Caki2 (cell line): ENCODE results near the gene ANO10. TPM values are rescaled to one million over a fixed set of nuclear protein-coding genes. Genes with fewer than 3 reads are reported as not detected.
"Not testable (repeated sequence)": the region's sequence is repeated elsewhere in the genome, so short reads cannot be mapped to it uniquely, and the experiment has no call there.

ENCODE experiments used
- DNase-seq: peaks from one replicate; pipeline ENCODE4 v3.0.0-alpha.2; 2015; ENCODE audit warnings: low read depth
- in situ Hi-C: cut with HindIII; loops from 2 replicates; pipeline ENCODE4 v1.10.0; 2016; ENCODE audit warnings: low sequenced_read_pairs, low pct_unique_long_range_greater_than_20kb, mixed read lengths
- total RNA-seq: library from RNA; depleted of rRNA; stranded (reverse); fragments of >200 nt; shearing (Covaris generic); gene quantifications from 2 replicates; pipeline ENCODE4 v1.2.3, GENCODE V29; 2014; ENCODE audit warnings: low replicate concordance; rRNA removed

ANO10 gene, protein sequence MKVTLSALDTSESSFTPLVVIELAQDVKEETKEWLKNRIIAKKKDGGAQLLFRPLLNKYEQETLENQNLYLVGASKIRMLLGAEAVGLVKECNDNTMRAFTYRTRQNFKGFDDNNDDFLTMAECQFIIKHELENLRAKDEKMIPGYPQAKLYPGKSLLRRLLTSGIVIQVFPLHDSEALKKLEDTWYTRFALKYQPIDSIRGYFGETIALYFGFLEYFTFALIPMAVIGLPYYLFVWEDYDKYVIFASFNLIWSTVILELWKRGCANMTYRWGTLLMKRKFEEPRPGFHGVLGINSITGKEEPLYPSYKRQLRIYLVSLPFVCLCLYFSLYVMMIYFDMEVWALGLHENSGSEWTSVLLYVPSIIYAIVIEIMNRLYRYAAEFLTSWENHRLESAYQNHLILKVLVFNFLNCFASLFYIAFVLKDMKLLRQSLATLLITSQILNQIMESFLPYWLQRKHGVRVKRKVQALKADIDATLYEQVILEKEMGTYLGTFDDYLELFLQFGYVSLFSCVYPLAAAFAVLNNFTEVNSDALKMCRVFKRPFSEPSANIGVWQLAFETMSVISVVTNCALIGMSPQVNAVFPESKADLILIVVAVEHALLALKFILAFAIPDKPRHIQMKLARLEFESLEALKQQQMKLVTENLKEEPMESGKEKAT
- total RNA-seq, result 14.9 and 16.8 TPM in 2 replicates

DNA sequence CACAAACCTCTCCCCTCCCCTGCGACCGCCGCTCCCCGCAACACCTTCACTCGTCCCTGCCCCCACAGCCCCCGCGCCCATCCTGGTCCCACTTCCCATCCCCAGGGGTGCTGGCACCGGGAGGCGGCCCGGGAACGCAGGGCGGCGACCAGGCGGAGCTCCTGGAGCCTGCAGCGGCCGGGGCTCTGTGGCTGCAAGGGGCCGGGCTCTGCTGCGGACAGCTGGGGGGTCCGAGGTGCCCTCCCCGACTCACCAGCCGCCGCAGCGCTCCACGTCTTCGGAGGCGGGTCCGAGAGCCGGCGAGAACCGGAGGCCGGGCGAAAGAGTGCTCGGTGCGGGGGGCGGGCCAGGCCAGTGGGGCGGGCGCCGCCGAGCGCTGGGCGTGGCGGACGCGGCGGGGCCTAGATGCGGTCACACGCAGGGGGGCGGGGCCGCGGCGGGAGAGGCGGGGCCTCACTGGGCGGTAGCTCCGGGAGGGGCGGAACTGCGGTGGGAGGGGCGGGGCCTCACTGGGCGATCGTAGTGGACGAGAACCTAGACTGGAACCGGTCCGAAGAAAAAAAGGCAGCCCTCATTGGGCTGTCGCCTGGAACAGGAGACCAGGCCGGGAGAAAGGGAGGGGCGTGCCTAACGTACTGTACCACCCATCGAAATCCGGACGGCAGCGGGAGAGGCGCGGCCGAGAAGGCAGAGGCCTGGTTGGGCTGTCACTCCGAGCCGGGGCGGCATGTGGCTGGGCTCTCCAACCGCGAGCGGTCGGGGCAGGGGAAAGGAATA is at the start of gene ANO10:
Gene ANO10, minus strand, starts transcription at position 356 of the 777 bp plus-strand sequence. CDS start 16,159 bp downstream, outside the sequence.
- in situ Hi-C loops, result no loop called here
- DNase-seq, result peak; percentile 91

DNA sequence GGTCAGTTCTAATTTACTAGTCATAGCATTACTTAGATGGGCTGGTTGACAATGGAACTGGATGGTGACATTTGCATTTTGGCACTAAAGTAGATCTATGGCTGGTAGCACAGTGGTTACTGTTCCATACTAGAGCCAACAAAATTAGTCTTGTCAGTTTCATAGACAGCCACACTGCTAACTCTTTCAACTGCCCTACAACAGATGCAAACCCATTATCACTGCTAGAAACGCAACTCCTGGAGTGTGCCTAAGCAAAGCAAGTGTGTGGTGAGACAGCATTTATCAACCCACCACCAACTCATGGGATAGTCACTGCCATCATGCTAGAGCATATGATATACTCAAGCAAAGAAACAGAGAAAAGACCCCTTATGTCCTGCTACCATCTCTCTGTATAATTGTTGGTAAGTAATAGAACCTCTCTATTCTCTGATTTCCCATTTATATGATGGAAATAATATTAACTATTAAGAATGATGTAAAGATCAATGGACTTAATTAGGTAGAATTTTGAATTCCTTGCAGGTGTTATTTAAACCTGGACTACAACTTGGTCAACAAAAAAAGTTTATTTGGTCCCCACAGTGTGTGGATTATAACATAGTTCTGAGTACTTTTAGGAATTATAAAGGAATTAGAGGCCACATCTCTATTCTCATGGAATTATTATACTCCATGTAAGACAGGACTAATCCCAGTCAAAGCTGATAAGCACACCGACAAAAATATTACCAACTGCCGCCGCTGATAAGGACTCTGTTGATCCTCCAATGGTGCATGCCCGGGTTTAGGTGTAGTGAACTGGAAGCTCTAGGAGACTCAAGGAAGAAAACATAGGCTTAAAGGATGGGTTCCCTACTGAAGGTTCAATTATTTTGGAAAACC is 49.1 kb upstream of the ANO10 start:
- no peak for DNase-seq
- in situ Hi-C loops, result no loop called here

DNA sequence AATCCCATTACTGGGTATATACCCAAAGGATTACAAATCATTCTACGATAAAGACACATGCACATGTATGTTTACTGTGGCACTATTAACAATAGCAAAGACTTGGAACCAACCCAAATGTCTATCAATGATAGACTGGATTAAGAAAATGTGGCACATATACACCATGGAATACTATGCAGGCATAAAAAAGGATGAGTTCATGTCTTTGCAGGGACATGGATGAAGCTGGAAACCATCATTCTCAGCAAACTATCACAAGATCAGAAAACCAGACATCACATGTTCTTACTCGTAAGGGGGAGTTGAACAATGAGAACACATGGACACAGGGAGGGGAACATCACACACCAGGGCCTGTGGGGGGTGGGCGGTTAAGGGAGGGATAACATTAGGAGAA is 43.2 kb upstream of the ANO10 start:
- DNase-seq, in situ Hi-C loops: not testable (repeated sequence)

DNA sequence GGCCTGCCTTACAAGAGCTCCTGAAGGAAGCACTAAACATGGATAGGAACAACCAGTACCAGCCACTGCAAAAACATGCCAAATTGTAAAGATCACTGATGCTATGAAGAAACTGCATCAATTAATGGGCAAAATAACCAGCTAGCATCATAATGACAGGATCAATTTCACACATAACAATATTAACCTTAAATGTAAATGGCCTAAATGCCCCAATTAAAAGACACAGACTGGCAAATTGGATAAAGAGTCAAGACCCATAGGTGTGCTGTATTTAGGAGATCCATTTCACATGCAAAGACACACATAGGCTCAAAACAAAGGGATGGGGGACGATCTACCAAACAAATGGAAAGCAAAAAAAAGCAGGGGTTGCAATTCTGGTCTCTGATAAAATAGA is 39.6 kb upstream of the ANO10 start:
- DNase-seq, in situ Hi-C loops: not testable (repeated sequence)

DNA sequence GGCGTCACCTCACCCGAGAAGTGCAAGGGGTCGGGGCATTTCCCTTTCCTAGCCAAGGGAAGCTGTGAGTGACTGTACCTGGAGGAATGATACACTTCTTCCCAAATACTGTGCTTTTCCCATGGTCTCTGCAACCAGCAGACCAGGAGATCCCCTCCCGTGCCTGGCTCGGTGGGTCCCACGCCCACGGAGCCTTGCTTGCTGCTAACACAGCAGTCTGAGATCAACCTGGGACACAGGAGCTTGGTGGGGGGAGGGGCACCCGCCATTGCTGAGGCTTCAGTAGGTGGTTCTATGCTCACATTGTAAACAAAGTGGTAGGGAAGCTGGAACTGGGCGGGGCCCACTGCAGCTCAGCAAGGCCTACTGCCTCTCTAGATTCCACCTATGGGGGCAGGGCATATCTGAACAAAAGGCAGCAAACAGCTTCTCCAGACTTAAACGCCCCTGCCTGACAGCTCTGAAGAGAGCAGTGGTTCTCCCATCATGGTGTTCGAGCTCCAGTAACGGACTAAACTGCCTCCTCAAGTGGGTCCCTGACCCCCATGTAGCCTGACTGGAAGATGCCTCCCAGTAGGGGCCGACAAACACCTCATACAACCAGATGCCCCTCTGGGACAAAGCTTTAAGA is 37.6 kb upstream of the ANO10 start:
- DNase-seq, result no peak

DNA sequence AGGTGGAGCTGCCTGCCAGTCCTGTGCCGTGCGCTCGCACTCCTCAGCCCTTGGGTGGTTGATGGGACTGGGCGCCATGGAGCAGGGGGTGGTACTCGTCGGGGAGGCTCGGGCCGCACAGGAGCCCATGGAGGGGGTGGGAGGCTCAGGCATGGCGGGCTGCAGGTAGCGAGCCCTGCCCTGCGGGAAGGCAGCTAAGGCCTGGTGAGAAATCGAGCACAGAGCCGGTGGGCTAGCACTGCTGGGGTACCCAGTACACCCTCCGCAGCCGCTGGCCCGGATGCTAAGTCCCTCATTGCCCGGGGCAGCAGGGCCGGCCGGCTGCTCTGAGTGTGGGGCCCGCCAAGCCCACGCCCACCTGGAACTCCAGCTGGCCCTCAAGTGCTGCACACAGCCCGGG is 34.6 kb upstream of the ANO10 start:
- DNase-seq, in situ Hi-C loops: not testable (repeated sequence)

More for the DNA sequence above, 37.6 kb upstream of the ANO10 start:
- in situ Hi-C loops, result no loop called here

DNA sequence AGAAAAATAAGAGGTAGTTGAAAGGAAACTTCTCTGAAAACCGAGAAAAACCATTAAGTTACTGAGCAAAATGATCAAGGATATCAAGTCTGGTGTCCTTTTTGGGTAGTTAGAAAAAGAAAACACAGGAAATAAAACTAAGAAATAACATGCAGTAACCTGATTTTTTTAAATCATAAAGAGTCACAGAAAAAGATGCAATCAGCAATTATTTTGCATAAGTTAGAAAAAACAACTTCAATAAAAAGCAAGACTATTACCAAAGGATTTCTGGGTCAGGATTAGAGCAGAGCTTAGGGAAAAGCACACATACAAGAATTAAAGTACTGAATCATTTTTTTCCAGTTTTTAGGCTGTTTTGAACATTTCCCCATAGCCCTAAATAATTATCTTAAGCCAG is 28.5 kb upstream of the ANO10 start:
- DNase-seq, result no peak

DNA sequence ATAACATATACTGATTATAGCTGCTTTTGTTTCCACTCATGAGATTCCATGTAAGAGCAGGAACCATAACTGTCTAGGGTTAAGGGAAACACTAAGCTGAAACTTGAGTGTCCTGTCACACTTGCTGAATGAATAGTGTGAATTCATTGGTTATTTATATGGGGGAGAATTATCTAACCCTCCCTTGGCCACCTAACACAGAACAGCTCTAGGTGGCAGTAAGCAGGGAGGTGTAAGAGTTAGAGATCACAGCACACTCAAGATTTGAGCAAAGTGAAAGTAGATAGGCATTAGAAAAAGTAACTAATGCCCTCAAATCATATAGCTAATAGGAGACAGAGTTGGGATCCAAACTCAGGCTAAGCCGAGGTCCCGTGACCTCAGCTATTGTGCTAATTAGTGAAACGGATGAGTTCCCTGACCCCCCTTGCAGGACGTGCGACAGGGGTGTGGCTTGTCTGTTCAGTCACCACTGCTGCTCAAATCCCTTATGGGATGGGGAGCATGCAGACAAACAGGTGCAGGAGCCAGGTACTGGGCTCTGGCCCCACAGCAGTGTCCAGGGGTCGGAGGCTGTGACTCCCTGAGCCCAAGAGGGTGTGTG is 27.7 kb upstream of the ANO10 start:
- in situ Hi-C loops, result no loop called here
- DNase-seq, result no peak

More for the DNA sequence above, 28.5 kb upstream of the ANO10 start:
- in situ Hi-C loops, result no loop called here

DNA sequence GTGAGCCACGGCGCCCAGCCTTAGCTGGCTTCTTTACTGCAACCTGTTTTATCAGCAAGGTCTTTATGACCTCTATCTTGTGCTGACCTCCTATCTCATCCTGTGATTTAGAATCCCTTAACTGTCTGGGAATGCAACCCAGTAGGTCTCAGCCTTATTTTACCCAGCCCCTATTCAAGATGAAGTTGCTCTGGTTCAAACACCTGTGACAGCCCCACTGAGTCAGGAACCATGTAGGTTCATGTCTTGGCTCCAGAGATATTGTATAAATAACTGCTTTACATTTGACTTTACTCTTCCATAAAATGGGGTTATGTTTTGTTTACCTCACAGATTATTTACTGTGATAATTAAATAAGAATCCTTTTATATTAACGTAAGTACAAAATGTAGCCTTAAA is 27.1 kb upstream of the ANO10 start:
- in situ Hi-C loops, result no loop called here
- DNase-seq, result no peak

DNA sequence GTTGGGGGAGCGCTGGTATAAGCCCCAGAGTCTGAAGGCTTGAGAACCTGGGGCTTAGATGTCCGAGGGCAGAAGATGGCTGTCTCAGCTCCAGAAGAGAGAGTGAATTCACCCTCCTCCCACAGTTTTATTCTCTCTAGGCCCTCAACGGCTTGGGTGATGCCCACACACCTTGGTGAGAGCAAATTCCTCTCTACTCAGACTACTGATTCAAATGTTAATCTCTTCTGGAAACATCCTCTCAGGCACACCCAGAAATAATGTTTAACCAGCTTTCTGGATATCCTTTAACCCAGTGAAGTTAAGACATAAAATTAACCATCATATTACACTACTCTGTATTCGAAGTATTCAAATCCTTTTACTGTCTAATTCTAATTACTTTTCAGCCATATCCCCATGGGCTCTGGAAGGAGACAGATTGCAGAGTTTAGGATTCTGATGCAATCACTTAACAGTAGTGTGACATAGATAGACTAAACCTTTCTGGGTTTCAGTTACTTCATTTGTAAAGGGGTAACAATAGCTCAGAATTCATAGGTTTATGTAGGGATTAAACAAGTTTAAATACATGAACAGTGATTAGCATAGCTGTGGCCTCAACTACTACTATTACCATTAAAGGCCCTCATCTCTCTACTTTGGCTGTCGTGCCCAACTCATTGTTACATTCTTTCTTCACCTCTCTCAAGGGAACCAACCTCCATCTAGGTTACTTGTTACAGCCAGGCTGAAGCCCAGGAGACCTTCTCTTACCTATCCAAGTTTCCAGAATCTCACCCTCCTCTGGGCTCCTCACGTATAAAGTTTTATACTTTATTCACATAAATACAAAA is 25.7 kb upstream of the ANO10 start:
- no peak for DNase-seq
- in situ Hi-C loops, result no loop called here

DNA sequence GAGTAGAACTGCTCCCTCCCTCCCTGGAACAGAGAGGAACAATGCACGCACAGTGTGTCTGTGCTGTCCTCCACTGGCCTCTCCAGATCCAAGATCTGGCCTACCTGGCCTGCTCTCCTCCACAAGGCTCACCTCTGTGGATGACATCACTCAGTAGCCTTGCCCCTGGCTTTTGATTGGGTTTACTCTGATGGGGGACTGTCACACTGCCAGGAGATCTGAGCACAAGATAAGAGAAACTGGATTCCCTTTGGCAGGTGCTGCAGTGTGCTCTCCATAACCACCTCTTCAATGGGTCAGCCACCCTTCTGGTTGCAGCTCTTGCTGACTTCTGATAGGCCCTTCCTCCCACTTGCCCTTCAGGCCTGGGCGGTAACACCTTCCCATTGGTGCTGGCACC is 22.6 kb upstream of the ANO10 start:
- DNase-seq, result no peak
- in situ Hi-C loops, result no loop called here

DNA sequence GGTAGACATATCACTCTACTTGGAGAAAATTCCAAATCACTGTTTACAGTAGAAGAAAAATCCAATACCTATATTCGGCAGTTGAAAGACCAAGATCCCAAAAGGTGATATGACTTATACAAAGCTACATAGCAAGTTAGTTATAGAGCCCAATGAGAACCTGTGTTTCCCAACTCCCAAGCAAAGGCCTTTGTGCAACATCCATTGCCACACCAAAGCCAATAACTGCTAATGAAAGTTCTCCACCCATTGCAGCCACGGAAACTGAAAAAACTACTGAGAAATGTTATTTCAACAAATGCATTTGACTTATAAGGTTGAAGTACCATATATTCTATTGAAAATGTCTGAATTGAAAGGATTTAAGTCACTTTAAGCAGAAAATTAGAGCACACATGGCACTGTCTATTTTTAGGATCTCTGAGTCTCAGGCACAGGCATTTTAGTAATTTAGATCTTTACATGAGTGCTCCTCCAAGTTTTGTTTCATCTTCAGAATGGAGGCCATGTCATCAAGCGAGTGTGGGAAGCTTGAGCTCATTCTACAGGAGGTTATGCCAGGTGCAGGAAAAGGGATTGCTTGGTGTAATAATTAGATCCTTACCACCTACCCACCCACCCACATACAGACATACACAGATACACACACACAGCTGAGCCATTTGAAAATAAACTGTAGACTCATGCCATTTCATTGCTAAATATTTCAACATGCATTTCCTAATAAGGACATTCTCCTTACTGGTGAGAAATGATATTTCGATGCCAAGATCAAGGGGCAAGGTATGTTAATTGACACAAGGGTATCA is 19.7 kb upstream of the ANO10 start:
- no peak for DNase-seq
- in situ Hi-C loops, result no loop called here

DNA sequence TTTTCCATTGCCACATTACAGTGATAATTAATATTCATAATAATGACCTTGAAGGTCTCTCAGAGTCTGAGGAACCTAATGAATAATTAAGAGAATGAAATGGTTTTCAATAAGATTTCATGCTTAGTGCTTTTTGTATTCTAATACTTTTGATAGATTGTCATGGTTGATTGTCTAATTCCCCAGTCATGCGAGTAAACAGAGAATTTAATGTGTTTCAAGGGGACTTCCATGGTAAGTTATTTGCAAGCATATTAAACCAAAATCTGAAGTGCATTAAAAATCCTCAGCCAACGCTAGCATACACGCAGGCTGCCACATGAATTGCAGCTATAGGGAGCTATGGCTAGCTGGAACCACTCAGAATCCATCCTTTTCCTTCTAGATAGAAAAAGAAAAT is 18.9 kb upstream of the ANO10 start:
- in situ Hi-C loops, result no loop called here
- no peak for DNase-seq

DNA sequence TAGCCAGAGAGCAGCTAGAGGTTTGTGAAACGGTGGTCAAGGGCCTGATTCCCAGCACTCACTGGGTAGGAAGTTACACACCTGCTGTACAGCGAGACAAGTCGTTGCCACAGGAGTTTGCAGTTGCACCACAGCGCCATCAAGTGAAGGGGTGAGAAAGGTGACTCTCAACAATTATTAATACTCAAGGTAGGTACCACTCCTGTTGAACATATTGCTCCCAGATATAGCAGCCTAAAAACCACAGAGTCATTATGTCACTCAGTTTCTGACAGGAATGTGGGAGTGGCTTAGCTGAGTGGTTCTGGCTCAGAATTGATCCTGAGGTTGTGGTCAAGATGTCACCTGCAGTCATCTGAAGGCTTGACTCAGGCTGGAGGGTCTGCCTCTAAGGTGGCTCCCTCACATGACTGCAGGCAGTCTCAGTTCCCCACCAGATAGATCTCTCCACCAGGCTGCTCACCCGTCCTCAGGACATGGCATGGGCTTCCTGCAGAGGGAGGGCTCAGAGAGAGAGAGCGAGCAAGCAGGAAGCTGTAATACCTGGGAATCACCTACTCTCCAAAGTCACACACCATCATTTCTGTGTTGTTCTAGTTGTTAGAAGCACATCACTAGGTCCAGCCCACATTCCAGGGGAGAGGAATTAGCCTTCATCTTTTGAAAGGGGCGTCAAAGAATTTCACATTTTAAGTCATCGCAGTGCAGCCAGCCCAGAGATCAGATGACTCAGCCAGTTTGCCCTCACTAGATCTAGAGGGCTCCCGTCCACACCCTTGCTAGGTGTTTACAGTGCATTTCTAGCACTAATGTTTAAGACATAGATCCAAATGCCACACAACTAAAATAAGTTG is 17.0 kb upstream of the ANO10 start:
- DNase-seq, result peak; percentile 79
- in situ Hi-C loops, result no loop called here

DNA sequence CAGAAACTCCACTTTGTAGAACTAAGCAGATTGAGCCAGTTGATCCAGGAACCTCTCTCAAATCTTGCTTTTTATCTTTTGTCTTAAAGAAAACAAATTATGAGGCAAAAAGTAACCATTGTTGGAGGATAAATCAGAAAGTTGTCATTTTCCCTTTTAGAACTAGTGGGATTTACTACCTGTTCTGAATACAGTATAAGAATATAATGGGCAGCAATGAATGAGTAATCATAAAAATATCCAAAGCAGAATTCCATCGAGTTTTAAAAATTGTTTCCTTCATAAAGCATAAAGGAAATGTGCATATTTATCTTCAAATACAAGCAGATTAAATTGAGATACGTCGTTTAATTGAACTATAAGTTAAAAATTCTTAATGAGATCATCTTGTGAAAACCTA is 15.9 kb upstream of the ANO10 start:
- in situ Hi-C loops, result no loop called here
- DNase-seq, result no peak
